GM19239 (cell line): Measurements from ENCODE around the gene DHPS.
A peak's percentile ranks its signal among the peaks of the same experiment; 100 is the strongest.
"Not testable (repeated sequence)": the region's sequence is repeated elsewhere in the genome, so short reads cannot be mapped to it uniquely, and the experiment has no call there.

Source experiments
- DNase-seq: peaks from one replicate; pipeline ENCODE4 v3.0.0; 2011; ENCODE audit warnings: low spot score; ENCODE audit not compliant: insufficient read length
- FAIRE-seq: peaks from 2 replicates; lab custom pipeline; 2011; peaks lifted over from hg19 to GRCh38; lab: Jason Lieb, UNC

DHPS gene

DNA sequence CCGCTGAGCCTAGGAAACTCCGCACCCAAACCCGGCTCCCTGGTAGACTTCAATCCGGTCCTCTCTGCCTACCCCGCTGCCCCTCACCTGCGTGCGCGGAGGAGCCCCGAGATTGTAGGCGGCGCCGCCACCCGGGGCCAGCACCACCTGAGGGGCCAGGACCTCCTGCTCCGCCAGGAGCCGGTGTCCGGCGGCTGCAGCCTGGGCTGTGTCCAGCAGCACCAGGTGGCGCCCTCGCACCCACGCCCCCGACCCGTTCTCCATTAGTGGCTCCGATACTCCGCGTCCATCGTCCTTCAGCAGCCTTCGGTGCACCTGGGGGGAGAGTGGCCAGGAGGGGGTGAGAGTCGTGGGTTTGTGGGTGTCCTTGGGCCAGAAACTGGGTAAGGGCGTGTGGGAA lies 33.6 kb downstream of the DHPS start:
- DNase-seq (no peak), FAIRE-seq (no peak)

DNA sequence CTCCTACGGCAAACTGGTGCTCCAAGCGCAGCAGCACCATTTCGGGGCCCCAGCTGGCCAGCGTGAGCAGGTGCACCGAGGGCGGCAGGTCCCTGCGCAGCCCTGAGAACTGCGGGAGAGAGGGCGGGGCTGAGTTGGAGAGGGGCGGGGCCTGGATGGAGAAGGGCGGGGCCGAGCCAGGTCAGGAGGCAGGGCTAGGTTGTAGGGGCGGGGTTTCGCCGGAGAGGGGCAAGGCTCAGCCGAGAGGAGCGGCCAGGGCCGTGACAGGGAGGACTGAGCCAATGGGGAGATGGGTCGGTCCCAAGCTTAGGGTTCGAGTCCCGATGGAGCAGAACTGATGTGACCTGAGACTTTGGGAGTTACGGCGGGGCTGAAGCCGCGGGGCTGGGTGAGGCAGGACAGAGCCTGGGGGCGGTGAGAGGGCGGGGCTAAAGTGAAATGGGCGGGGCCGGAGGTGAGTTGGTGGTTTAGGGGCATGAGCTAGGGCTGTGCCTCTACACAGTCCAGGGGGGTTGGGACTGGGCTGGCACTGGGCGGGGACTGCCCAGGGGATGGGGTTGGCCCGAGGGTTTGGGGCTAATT lies 34.1 kb downstream of the DHPS start:
- DNase-seq: no peak
- no peak for FAIRE-seq

DNA sequence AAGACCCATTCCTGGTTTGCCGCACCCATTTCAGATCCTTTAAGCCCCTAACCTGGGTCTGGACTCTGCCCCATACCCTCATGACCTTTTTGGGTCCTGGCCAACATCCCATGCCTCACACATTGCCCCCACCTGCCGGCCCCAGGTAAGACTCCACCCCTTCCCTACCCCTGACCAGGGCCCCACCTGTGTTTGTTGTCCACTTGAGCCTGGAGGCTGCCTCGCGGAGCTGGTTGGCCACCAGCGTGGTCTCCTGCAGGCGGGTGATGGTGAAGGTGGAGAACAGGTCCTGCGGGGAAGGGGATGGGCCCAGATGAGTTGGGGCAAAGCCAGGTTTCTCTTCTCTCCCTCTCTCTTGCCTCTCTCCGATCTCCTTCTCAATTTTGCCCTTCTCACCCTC lies 34.6 kb downstream of the DHPS start:
- no peak for FAIRE-seq

DNA sequence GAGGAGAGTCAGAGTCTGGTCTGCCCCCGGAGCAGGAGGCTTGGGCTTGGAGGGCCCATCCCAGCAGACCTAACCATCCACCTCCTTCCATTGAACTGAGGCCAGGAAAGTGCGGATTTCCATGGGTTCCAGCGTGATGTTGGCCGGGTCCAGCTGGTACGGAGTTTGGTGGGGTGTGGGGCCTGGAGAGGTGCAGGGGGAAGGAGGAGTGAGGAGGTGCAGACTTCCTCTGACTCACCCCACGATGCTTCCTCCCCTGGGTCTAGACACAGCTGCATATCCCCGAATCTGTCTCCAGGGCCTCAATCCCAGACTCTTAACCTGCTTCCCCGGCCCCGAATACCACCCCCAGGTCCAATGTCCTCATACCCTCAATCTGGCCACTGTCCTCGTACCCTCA lies 35.1 kb downstream of the DHPS start:
- DNase-seq: no peak
- FAIRE-seq: no peak

More for the DNA sequence above, 34.6 kb downstream of the DHPS start:
- DNase-seq: no peak

DNA sequence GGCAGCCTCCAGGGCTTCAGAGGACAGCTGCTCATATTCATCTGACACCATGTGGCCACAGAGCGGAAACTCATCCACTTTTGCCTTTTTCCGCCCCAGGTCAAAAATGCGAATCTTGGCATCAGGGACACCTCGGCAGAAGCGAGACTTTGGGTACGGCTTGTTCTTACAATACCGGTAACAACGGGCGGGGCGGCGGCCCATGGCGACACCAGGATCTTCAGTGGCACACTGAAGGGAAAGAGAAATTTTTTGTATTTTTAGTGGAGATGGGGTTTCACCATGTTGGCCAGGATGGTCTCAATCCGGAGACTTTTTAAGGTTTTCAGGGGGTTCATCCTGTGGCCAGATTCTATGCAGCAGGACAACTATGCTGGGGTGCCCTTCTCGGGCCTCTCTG lies 38.0 kb downstream of the DHPS start:
- not testable (repeated sequence) for DNase-seq, FAIRE-seq

GRCh38 chr19:12642506-12642905 lies 39.2 kb downstream of the DHPS start:
- FAIRE-seq: no peak
- DNase-seq: no peak

DNA sequence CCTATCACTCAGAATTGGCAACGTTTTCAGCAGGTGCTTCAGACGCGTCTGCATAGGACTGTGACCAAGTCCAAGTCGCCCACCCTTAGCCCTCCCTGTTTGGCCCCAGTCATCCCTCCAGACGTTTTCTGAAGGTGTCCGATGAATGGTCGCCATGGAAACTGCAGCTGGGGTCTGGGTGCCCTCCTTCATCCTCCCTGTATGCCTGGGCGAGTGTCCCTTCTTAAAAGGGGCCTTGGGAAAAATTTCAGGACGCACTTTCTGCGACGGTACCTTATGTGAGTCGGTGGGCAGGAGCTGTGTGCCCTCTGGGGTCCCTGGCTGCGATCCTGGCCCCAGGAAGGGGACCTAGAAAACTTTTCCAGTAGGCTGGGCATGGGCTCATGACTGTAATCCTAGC lies 40.2 kb downstream of the DHPS start:
- DNase-seq (no peak), FAIRE-seq (no peak)

DNA sequence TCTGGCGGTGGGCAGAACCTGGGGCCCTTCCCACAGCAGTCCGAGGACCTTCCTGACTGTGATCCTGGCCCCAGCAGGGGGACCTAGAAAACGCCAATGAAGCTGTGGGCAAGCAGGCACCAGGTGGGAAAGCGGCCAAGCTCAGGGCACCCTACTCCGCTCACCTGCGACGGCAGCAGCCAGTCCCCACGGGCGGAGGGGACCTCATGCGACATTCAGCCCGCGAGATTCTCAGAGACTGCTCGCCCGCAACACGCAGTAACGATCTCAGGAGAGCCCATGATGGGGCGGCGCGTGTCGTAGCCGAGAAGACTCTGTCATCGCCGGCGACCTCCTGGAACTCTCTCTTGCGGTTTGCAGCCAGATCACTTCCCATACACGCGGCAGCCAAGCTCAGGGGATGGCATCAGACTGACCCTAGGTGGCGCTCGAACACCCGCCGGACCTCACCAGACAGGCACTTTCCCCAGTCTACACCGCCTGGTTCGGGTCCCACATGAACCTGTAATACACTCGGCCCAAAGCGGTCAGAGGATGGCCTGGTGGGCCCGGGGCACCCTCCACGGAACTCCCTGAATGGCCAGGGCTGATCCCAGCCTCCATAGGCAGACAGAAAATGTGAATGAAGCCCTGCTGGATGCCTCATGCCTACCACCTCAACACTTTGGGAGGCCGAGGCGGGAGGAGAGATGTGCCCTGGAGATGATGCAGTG lies 41.6 kb downstream of the DHPS start:
- DNase-seq (peak; percentile 91), FAIRE-seq (peak; percentile 94)

DNA sequence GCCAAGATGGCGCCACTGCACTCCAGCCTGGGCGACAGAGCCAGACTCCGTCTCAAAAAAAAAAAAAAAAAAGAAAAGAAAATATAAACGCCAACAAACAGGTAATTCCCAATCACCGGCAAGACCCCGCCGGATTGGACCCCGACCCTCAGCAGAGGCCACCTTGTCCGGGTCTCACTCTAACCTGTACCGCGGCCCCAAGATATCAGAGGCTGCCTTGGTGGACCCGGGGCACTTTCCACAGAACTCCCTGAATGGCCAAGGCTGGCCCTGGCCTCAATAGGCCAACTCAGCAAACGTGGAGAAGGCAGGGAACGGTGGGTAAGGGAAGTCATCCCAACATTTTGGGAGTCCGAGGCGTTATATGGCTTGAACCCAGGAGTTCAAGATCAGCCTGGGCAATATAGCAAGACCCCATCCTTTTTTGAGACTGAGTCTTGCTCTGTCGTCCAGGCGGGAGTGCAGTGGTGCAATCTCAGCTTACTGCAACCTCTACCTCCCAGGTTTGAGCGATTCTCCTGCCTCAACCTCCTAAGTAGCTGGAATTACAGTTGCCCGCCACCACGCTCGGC lies 43.0 kb downstream of the DHPS start:
- FAIRE-seq (no peak), DNase-seq (no peak)

DNA sequence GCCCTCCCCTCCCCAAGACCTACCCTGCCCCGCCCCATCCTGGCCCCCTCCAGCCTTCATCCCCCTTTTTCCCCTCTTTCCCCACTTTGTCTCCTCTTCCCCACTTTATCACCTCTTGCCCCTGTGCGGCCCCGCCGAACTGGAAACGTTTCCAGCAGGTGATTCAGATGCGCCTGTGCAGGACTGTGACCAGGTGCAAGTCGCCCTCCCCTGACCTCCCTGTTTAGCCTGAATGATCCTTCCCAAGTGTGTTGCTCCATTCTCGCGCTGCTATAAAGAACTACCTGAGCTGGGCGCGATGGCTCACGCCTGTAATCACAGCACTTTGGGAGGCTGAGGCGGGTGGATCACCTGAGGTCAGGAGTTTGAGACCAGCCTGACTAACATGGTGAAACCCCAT lies 45.0 kb downstream of the DHPS start:
- no peak for DNase-seq
- no peak for FAIRE-seq

GRCh38 chr19:12629215-12629614 lies 52.5 kb downstream of the DHPS start:
- no peak for DNase-seq
- no peak for FAIRE-seq

- FAIRE-seq: no peak
These were observed 53.3 kb downstream of the DHPS start for GRCh38 chr19:12628040-12629022.

DNA sequence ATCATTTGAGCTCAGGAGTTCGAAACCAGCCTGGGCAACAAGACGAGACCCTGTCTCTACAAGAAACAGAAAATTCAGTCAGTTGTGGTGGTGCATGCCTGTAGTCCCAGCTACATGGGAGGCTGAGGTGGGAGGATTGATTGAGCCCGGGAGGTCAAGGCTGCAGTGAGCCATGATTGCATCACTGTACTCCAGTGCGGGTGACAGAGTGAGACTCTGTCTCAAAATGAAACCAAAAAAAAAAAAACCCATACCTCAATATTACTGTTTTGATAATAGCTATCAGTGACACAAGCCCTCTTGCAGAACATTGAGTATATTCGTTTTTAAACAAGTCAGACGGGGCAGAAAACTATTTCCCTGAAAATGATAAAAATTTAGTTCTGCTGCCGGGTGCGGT lies 54.7 kb downstream of the DHPS start:
- no peak for FAIRE-seq
- no peak for DNase-seq

More at GRCh38 chr19:12628040-12629022, 53.3 kb downstream of the DHPS start:
- DNase-seq: no peak
